AG09309 (cell line): Measurements from ENCODE around the gene SYT13.

Source experiments
- DNase-seq: peaks from one replicate; pipeline ENCODE4 v3.0.0-alpha.2; 2010; ENCODE audit warnings: low read depth
- H3K4me3 ChIP-seq: 2 replicates; pipeline ENCODE4 v1.5.1; 2011; ENCODE audit warnings: mild to moderate bottlenecking, low read depth, low read length, moderate library complexity; ENCODE audit not compliant: control insufficient read depth
- TF ChIP-seq, protein P1 (sequence below): IDR thresholded peaks from 2 replicates; pipeline ENCODE4 v1.5.1; 2011; ENCODE audit warnings: mild to moderate bottlenecking, low read depth, low read length, inconsistent platforms; ENCODE audit not compliant: insufficient read depth, control insufficient read depth; ENCODE audit errors: missing control alignments

SYT13 gene

DNA sequence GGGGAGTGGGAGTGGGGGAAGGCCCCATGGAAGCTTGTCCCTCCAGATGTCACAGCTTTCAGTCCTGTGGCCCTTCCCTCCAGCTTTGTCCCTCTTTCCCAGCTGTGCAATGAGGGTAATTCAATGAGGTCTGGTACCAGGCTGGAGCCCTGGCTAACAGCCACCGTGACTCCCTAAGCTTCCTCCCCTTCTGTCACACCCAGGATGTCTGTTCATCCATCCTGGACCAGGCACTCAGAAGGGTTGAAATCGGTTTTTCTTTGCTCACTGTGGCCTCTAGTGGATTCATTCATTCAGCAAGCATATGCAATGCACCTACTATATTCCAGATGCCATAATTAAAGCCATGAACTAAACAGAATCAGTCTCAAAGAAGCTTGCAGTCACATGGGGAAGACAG lies 38.7 kb downstream of the SYT13 start:
- TF ChIP-seq, protein P1, sequence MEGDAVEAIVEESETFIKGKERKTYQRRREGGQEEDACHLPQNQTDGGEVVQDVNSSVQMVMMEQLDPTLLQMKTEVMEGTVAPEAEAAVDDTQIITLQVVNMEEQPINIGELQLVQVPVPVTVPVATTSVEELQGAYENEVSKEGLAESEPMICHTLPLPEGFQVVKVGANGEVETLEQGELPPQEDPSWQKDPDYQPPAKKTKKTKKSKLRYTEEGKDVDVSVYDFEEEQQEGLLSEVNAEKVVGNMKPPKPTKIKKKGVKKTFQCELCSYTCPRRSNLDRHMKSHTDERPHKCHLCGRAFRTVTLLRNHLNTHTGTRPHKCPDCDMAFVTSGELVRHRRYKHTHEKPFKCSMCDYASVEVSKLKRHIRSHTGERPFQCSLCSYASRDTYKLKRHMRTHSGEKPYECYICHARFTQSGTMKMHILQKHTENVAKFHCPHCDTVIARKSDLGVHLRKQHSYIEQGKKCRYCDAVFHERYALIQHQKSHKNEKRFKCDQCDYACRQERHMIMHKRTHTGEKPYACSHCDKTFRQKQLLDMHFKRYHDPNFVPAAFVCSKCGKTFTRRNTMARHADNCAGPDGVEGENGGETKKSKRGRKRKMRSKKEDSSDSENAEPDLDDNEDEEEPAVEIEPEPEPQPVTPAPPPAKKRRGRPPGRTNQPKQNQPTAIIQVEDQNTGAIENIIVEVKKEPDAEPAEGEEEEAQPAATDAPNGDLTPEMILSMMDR = no peak
- DNase-seq = no peak
- no peak overlapping the region for H3K4me3 ChIP-seq

GRCh38 chr11:45246241-45246640 lies 39.9 kb downstream of the SYT13 start:
- TF ChIP-seq, protein P1 = no peak
- DNase-seq = no peak
- H3K4me3 ChIP-seq = no peak overlapping the region

DNA sequence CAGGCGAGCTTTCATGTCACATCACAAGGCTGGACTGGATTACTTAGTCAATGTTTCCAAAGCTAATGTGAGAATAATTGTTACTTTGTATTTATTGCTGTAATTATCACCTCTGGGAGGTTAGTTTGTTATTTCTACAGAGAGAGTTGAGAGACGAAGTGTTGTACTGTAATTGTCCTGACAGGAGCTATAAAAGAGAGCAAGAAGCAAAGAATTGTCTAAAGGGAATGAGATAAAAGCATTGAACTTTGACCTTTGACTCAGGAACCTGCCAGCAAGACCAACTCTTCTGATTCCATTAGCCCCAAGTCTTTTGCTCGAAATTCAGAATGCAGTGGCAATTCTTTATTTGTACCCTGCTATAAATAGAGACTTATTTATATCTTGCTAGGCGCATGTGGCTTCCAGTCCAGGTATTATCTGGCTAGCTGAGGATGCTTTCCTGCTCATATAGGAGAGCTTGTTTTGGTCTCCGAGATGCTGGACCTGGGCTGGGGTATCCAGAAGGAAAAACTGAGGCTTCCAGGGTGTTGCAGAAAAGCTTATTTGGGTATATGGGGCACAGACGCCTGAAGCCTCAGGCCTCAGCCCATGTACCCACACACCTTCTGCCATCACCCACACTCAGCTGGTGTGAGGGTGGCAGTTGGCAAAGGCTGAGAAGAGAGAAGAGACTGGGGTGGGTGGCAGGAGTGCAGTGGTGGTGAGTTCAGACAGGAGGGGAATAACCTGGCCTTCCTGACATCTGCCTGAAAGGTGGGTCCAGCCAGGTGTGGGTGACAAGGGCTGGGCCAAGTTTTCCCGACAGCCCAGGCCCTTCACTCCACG lies 40.7 kb downstream of the SYT13 start:
- no peak for DNase-seq
- no peak overlapping the region for H3K4me3 ChIP-seq

DNA sequence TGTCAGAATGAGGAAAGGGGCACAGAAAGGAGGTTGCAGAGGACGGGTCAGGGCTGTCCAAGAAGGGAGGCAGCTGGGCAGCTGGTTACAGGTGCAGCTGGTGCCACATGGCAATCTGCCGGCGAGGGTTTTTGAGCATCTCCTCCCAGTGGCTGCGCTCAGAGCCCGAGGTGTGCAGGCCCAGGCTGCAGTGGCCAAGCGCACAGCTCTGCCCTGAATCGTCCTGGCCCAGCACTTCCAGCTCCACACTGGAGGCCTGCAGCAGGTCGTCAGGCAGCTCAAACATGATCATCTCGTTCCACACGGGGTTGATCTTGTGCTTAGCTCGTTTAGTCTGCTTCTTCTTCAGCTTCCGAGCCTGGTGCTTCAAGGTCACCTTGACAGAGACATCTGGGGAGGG lies 42.2 kb downstream of the SYT13 start:
- no peak overlapping the region for H3K4me3 ChIP-seq
- TF ChIP-seq, protein P1 = no peak
- DNase-seq = no peak

More for the DNA sequence above, 40.7 kb downstream of the SYT13 start:
- TF ChIP-seq, protein P1 = no peak

DNA sequence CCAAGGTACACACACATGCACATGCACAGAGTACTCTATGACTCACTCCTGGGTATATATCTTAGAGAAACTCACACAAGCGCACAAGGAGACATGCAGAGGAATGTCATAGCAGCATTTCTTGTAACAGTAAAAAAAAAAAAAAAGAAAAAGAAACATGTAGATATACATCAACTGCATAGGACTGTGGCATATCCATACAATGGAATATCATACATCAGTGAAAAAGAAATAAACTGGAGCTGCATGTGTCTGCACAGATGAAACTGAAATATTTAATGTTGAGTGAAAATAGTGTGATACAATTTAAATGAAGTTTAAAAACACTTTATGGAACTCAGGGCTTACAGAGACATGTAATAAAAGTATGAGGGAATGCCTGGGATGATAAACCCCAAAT lies 46.4 kb downstream of the SYT13 start:
- H3K4me3 ChIP-seq = no peak overlapping the region
- TF ChIP-seq, protein P1 = no peak
- DNase-seq = no peak

GRCh38 chr11:45238724-45239123 lies 47.4 kb downstream of the SYT13 start:
- DNase-seq = peak; percentile 27
- TF ChIP-seq, protein P1 = no peak
- H3K4me3 ChIP-seq = no peak overlapping the region
